ENCODE data around the gene TSGA10IP. TPM values are rescaled to one million over a fixed set of nuclear protein-coding genes. Genes with fewer than 3 reads are reported as not detected.
"Not testable (repeated sequence)": the region's sequence is repeated elsewhere in the genome, so short reads cannot be mapped to it uniquely, and the experiment has no call there.

The TSGA10IP gene
- total RNA-seq, 1 donor = not detected

DNA sequence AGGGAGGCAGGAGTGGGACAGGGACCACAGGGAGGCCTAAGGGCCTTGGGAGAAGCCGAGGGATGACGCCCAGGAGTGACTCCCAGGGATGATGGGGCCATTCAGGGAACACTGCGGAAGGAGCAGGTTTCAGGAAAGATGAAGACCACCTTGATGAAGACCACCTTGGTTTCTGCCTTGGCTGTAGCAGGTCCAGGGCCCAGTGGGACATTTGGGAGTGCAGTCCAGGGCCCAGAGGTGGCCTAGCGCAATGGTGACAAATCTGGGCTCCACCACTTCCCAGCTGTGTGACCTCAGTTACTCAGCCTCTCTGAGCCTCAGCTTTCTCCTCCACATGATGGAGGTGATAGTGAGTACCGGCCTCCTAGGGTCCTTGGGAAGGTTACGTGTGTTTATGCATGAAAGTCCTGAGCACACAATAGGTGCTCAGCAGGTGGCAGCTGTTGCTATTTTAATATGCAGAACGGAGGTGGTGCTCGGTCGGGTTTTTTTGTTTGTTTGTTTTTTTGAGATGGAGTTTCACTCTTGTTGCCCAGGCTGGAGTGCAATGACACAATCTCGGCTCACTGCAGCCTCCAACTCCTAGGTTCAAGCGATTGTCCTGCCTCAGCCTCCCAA lies 770 bp downstream of the TSGA10IP start:
- H3K79me2 ChIP-seq (ENCODE audit: insufficient read depth, low read length) = no peaks in the 10 kb centered on the region
- DNase-seq (ENCODE audit: insufficient read length, low spot score, missing footprints) = peak; percentile 57
- H3K27me3 ChIP-seq (ENCODE audit: insufficient read depth, low read length) = no peaks in the 10 kb centered on the region
- TF ChIP-seq, protein P1, sequence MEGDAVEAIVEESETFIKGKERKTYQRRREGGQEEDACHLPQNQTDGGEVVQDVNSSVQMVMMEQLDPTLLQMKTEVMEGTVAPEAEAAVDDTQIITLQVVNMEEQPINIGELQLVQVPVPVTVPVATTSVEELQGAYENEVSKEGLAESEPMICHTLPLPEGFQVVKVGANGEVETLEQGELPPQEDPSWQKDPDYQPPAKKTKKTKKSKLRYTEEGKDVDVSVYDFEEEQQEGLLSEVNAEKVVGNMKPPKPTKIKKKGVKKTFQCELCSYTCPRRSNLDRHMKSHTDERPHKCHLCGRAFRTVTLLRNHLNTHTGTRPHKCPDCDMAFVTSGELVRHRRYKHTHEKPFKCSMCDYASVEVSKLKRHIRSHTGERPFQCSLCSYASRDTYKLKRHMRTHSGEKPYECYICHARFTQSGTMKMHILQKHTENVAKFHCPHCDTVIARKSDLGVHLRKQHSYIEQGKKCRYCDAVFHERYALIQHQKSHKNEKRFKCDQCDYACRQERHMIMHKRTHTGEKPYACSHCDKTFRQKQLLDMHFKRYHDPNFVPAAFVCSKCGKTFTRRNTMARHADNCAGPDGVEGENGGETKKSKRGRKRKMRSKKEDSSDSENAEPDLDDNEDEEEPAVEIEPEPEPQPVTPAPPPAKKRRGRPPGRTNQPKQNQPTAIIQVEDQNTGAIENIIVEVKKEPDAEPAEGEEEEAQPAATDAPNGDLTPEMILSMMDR (IDR thresholded peaks at IDR 0.05; ENCODE audit: extremely low read depth, low read depth, low read length) = no peak
- no peak overlapping the region for H3K4me3 ChIP-seq (ENCODE audit: insufficient read depth, low read length)
- H3K9me3 ChIP-seq (ENCODE audit: low read depth, low read length) = no peaks in the 10 kb centered on the region
- peaks cover 11% of the 10 kb centered on the region for H3K4me1 ChIP-seq (ENCODE audit: insufficient read depth, low read length)
- H2AFZ ChIP-seq (ENCODE audit: low read length) = no peak overlapping the region
- H3K27ac ChIP-seq (ENCODE audit: low read depth, low read length) = no peak overlapping the region
- H3K36me3 ChIP-seq (ENCODE audit: insufficient read depth, low read length) = no peaks in the 10 kb centered on the region
- H3K4me2 ChIP-seq (ENCODE audit: insufficient read depth, low read length) = no peak overlapping the region
- no peaks in the 10 kb centered on the region for H4K20me1 ChIP-seq (ENCODE audit: insufficient read depth, low read length)

DNA sequence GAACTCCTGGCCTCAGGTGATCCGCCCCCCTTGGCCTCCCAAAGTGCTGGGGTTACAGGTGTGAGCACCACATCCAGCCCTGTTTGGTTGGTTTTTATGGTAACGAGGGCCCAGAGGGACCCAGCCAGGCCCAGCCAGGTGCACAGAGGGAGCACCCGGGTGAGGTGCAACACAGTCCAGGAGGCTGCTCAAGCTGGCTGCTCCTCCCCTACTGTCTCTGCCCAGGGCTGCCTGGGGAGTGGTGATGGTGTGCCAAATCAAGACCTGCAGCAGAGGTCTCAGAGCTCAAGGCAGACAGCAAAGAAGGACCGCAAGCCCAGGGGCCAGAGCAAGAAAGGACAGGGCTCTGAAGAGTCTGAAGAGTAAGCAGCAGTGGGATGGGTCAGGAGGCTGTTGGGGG lies 1.4 kb downstream of the TSGA10IP start:
- Histone ChIP-seq H3K4me3 (ENCODE audit: insufficient read depth, low read length) (no peak overlapping the region), H3K27ac (ENCODE audit: low read depth, low read length) (no peak overlapping the region), H3K79me2 (ENCODE audit: insufficient read depth, low read length) (no peaks in the 10 kb centered on the region), H3K4me1 (ENCODE audit: insufficient read depth, low read length) (peaks cover 7% of the 10 kb centered on the region), H3K36me3 (ENCODE audit: insufficient read depth, low read length) (no peaks in the 10 kb centered on the region), H3K4me2 (ENCODE audit: insufficient read depth, low read length) (no peak overlapping the region), H4K20me1 (ENCODE audit: insufficient read depth, low read length) (no peaks in the 10 kb centered on the region), H3K9me3 (ENCODE audit: low read depth, low read length) (no peaks in the 10 kb centered on the region), H2AFZ (ENCODE audit: low read length) (no peak overlapping the region), H3K27me3 (ENCODE audit: insufficient read depth, low read length) (no peaks in the 10 kb centered on the region)
- DNase-seq (ENCODE audit: insufficient read length, low spot score, missing footprints) = peak; percentile 21
- TF ChIP-seq, protein P1 (IDR thresholded peaks at IDR 0.05; ENCODE audit: extremely low read depth, low read depth, low read length) = no peak

DNA sequence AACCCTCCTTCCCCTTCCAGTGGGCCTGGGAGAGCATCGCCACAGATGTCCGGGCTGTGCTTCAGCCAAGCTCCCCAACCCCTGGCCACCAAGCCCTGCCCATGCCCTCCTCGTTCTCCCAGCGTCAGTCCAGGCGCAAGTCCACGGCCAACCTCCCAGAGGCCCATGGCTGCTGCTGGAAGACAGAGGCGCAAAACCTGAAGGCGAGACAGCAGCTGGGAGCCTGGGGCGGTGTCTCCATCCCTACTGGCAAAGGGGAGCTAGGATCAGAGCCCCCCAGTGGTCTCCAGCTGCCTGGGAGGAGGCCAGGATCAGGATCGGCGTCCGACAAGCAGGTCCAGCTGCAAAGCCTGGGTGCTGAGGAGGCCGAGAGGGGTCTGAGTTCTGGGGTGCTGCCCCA lies 1.9 kb downstream of the TSGA10IP start:
- no peak overlapping the region for H2AFZ ChIP-seq (ENCODE audit: low read length)
- TF ChIP-seq, protein P1 (IDR thresholded peaks at IDR 0.05; ENCODE audit: extremely low read depth, low read depth, low read length) = no peak

DNA sequence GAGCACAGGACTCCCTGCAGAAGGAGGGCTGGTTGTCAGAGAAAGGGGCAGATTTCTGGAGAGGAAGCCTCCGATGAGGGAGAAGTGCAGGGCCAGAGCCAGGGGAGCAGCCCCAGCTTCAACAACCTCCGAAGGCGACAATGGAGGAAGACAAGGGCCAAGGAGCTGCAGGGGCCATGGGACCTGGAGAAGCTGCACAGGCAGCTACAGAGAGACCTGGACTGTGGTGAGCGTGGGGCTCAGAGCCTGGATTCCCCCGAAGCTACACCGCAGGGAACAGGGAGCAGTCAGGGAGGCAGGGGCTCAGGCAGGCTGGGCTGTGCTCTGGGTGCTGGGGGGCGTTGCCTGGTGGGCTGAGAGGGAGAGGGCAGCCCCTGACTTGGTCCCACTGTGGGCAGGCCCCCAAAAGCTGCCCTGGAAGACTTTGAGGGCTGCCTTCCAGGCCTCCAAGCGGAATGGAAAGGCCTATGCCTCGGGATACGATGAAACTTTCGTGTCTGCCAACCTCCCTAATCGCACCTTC lies 2.4 kb downstream of the TSGA10IP start:
- H4K20me1 ChIP-seq (ENCODE audit: insufficient read depth, low read length) = no peaks in the 10 kb centered on the region
- DNase-seq (ENCODE audit: insufficient read length, low spot score, missing footprints) = peak; percentile 48
- no peak overlapping the region for H3K4me3 ChIP-seq (ENCODE audit: insufficient read depth, low read length)
- no peaks in the 10 kb centered on the region for H3K36me3 ChIP-seq (ENCODE audit: insufficient read depth, low read length)
- H2AFZ ChIP-seq (ENCODE audit: low read length) = no peak overlapping the region
- no peaks in the 10 kb centered on the region for H3K27me3 ChIP-seq (ENCODE audit: insufficient read depth, low read length)
- no peak overlapping the region for H3K27ac ChIP-seq (ENCODE audit: low read depth, low read length)
- H3K79me2 ChIP-seq (ENCODE audit: insufficient read depth, low read length) = no peaks in the 10 kb centered on the region
- no peaks in the 10 kb centered on the region for H3K9me3 ChIP-seq (ENCODE audit: low read depth, low read length)
- TF ChIP-seq, protein P1 (IDR thresholded peaks at IDR 0.05; ENCODE audit: extremely low read depth, low read depth, low read length) = no peak
- H3K4me1 ChIP-seq (ENCODE audit: insufficient read depth, low read length) = peaks cover 3% of the 10 kb centered on the region
- no peak overlapping the region for H3K4me2 ChIP-seq (ENCODE audit: insufficient read depth, low read length)

More for the DNA sequence above, 1.9 kb downstream of the TSGA10IP start:
- Histone ChIP-seq H3K79me2 (ENCODE audit: insufficient read depth, low read length) (no peaks in the 10 kb centered on the region), H4K20me1 (ENCODE audit: insufficient read depth, low read length) (no peaks in the 10 kb centered on the region), H3K9me3 (ENCODE audit: low read depth, low read length) (no peaks in the 10 kb centered on the region), H3K4me2 (ENCODE audit: insufficient read depth, low read length) (no peak overlapping the region), H3K27me3 (ENCODE audit: insufficient read depth, low read length) (no peaks in the 10 kb centered on the region), H3K4me1 (ENCODE audit: insufficient read depth, low read length) (peaks cover 3% of the 10 kb centered on the region), H3K36me3 (ENCODE audit: insufficient read depth, low read length) (no peaks in the 10 kb centered on the region), H3K4me3 (ENCODE audit: insufficient read depth, low read length) (no peak overlapping the region), H3K27ac (ENCODE audit: low read depth, low read length) (no peak overlapping the region)
- peak; percentile 48 for DNase-seq (ENCODE audit: insufficient read length, low spot score, missing footprints)

DNA sequence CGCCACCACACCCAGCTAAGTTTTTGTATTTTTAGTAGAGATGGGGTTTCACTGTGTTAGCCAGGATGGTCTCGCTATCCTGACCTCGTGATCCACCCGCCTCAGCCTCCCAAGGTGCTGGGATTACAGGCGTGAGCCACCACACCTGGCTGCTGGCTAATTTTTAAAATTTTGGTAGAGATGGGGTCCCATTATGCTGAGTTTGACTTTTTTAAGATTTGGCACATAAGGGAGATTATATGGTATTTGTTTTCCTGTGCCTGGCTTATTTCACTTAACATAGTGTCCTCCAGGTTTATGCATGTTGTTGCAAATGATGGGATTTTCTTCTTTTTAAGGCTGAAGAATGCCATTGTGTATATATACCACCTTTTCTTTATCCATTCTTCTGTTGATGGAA lies 5.4 kb downstream of the TSGA10IP start:
- H3K27ac ChIP-seq (ENCODE audit: low read depth, low read length); H3K4me2 ChIP-seq (ENCODE audit: insufficient read depth, low read length); H2AFZ ChIP-seq (ENCODE audit: low read length); H3K79me2 ChIP-seq (ENCODE audit: insufficient read depth, low read length); H3K27me3 ChIP-seq (ENCODE audit: insufficient read depth, low read length); H3K4me3 ChIP-seq (ENCODE audit: insufficient read depth, low read length); H3K9me3 ChIP-seq (ENCODE audit: low read depth, low read length); H4K20me1 ChIP-seq (ENCODE audit: insufficient read depth, low read length); H3K36me3 ChIP-seq (ENCODE audit: insufficient read depth, low read length); DNase-seq (ENCODE audit: insufficient read length, low spot score, missing footprints); H3K4me1 ChIP-seq (ENCODE audit: insufficient read depth, low read length): not testable (repeated sequence)

DNA sequence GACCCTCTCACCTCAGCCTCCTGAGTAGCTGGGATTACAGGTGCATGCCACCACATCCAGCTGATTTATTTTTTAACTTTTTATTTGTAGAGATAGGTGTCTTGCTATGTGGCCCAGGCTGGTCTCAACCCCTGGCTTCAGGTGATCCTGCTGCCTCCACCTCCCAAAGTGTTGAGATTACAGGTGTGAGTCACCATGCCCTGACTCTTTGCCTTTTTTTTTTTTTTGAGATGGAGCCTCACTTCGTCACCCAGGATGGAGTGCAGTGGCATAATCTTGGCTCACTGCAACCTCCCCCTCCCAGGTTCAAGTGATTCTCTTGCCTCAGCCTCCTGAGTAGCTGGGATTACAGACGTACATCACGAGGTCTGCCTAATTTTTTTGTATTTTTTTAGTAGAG lies 6.4 kb downstream of the TSGA10IP start:
- not testable (repeated sequence) for H3K36me3 ChIP-seq (ENCODE audit: insufficient read depth, low read length); H2AFZ ChIP-seq (ENCODE audit: low read length); H3K9me3 ChIP-seq (ENCODE audit: low read depth, low read length); H3K27me3 ChIP-seq (ENCODE audit: insufficient read depth, low read length); DNase-seq (ENCODE audit: insufficient read length, low spot score, missing footprints); H3K4me2 ChIP-seq (ENCODE audit: insufficient read depth, low read length); H3K4me3 ChIP-seq (ENCODE audit: insufficient read depth, low read length); H3K79me2 ChIP-seq (ENCODE audit: insufficient read depth, low read length); H4K20me1 ChIP-seq (ENCODE audit: insufficient read depth, low read length); H3K27ac ChIP-seq (ENCODE audit: low read depth, low read length); H3K4me1 ChIP-seq (ENCODE audit: insufficient read depth, low read length)

Data from osteoblast (primary cell).